Body of pancreas (tissue), 4 donors: Measurements from ENCODE around the gene IL22RA1.

ENCODE experiments used
- POLR2A ChIP-seq, 3 donors: fragments of 450-650 bp; IDR thresholded peaks; one replicate each; pipeline ENCODE4 v1.6.1; 2016; ENCODE audit warnings: antibody characterized with exemption in 3 of 3, mild to moderate bottlenecking in 2 of 3
- TF ChIP-seq, protein P1 (sequence below), 7 experiments: fragments of 450-650 bp in 4 of 7; fragments of 200-600 bp in 3 of 7; sonication (generic) in 3 of 7; IDR thresholded peaks; one replicate each; pipeline ENCODE4 v1.5.1; 2016 to 2019; ENCODE audit warnings: antibody characterized with exemption in 7 of 7

DNA sequence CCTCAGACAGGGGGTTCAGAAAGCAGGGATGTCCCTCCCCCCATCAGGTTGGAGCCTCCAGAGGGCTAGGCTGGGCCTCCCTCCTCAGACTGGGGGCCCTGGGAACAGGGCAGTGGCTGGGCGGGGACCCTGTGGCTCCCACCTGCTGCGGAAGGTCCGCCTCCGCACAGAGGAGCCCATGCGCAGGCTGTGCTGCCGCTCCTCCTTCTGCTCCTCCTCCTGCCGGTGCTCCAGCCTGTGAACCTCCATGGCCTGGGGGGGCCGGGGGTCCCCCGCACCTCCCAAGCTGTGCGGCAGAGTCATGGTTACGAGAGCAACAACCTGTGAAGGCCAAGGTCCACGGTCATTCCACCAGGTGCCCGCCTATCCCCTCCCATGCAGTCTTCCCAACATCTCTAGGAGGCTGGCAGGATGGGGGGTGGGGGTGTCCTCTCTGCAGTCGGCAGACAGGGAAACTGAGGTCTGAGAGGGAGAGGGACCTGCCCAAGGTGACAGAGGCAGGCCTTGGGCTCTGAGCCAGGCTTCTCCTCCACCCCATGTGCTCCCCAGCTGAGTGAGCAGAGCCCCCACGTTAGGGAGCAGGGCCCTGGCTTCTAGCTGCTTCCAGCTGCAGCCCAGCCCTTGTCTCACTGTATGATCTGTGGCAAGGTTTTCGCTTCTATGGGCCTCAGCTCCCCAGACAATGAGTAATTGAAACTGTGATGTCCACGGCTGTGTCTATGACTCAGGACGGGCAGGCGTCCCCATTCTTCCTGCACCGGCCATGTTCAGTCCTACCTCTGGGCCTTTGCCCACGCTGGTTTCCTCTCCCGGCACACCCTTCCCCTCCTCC, 34.4 kb downstream of the IL22RA1 start:
- TF ChIP-seq, protein P1, sequence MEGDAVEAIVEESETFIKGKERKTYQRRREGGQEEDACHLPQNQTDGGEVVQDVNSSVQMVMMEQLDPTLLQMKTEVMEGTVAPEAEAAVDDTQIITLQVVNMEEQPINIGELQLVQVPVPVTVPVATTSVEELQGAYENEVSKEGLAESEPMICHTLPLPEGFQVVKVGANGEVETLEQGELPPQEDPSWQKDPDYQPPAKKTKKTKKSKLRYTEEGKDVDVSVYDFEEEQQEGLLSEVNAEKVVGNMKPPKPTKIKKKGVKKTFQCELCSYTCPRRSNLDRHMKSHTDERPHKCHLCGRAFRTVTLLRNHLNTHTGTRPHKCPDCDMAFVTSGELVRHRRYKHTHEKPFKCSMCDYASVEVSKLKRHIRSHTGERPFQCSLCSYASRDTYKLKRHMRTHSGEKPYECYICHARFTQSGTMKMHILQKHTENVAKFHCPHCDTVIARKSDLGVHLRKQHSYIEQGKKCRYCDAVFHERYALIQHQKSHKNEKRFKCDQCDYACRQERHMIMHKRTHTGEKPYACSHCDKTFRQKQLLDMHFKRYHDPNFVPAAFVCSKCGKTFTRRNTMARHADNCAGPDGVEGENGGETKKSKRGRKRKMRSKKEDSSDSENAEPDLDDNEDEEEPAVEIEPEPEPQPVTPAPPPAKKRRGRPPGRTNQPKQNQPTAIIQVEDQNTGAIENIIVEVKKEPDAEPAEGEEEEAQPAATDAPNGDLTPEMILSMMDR (IDR thresholded peaks at IDR 0.05), result no peak
- no peak for TF ChIP-seq POLR2A (IDR thresholded peaks at IDR 0.05)
